Measurements from ENCODE around the gene PSMB7.

DNA sequence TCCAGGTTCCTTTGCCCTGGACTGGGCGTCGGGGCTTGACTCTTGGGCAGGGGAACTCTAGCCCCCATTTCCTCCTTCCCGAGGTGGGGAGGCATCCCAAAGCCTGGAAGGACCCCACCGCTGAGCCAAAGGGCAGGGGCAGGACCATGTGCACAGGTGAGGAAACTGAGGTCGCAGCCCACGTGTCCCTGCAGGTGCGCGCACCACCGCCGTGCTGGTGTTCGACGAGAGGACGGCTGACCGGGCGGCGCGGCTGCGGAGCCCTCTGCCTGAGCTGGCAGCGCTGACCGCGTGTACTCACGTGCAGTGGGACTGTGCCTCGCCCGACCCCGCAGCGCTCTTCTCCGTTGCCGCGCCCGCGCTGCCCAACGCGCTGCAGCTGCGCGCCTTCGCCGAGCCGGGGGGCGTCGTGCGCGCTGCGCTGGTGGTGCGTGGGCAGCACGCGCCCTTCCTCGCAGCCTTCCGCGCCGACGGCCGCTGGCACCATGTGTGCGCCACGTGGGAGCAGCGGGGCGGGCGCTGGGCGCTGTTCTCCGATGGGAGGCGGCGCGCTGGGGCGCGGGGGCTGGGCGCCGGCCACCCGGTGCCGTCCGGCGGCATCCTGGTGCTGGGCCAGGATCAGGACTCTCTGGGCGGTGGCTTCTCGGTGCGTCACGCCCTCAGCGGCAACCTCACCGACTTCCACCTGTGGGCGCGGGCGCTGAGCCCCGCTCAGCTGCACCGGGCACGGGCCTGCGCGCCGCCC, 37.8 kb upstream of the PSMB7 start:
- TF ChIP-seq, protein P1, sequence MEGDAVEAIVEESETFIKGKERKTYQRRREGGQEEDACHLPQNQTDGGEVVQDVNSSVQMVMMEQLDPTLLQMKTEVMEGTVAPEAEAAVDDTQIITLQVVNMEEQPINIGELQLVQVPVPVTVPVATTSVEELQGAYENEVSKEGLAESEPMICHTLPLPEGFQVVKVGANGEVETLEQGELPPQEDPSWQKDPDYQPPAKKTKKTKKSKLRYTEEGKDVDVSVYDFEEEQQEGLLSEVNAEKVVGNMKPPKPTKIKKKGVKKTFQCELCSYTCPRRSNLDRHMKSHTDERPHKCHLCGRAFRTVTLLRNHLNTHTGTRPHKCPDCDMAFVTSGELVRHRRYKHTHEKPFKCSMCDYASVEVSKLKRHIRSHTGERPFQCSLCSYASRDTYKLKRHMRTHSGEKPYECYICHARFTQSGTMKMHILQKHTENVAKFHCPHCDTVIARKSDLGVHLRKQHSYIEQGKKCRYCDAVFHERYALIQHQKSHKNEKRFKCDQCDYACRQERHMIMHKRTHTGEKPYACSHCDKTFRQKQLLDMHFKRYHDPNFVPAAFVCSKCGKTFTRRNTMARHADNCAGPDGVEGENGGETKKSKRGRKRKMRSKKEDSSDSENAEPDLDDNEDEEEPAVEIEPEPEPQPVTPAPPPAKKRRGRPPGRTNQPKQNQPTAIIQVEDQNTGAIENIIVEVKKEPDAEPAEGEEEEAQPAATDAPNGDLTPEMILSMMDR (conservative IDR thresholded peaks at IDR 0.05 in 1 of 2, IDR thresholded peaks at IDR 0.05 in 1 of 2; ENCODE audit: extremely low read depth in 1 of 2, insufficient read depth in 1 of 2, low read depth in 1 of 2, low read length in 2 of 2), result no peak
- TF ChIP-seq EZH2 (IDR thresholded peaks at IDR 0.05; ENCODE audit: borderline replicate concordance, low read length), result no peak

All from mammary epithelial cell (primary cell).